ENCODE measurements around the gene MRPL45.

GRCh38 chr17:38334480-38335364, 37.8 kb downstream of the MRPL45 start:
- no peak for TF ChIP-seq CTCF (IDR thresholded peaks at IDR 0.05)
- no peak for TF ChIP-seq POLR2AphosphoS5 (IDR thresholded peaks at IDR 0.05)
- no peak for TF ChIP-seq POLR2A (IDR thresholded peaks at IDR 0.05)
- no peak for TF ChIP-seq EP300 (IDR thresholded peaks at IDR 0.05)
